ENCODE data around the gene KRT7.

DNA sequence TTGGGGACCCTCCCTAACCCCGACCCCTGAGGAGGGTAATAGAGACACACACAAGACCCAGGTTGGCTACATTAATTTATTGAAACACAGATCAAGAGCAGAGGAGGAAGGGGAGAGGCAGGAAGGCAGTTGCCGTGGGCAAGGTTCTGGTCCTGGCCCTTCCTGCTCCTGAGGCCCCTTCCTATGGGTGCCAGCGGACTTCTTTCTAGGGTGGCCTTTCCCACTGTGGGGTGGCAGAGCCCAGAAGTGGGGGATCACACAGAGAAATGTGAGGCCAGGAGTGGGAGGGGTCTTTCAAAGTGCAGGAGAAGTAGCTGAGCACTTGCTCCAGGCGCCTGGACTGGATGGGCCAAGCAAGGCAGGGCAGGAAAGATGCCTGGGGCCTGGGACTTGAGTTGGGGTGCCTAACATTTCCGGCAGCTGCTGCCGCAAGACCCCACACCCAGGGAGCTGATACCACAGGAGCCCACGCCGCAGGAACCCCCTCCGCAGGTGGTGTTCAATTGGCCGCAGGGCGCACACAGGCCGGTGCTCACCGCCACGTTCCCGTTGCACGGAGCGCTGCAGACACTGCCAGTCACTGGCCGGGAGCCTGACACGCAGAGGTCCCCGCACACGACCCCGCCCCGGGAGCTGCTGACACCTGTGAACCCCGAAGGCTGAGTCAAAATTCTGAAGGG is 52.9 kb downstream of the KRT7 start:
- TF ChIP-seq, protein P1, sequence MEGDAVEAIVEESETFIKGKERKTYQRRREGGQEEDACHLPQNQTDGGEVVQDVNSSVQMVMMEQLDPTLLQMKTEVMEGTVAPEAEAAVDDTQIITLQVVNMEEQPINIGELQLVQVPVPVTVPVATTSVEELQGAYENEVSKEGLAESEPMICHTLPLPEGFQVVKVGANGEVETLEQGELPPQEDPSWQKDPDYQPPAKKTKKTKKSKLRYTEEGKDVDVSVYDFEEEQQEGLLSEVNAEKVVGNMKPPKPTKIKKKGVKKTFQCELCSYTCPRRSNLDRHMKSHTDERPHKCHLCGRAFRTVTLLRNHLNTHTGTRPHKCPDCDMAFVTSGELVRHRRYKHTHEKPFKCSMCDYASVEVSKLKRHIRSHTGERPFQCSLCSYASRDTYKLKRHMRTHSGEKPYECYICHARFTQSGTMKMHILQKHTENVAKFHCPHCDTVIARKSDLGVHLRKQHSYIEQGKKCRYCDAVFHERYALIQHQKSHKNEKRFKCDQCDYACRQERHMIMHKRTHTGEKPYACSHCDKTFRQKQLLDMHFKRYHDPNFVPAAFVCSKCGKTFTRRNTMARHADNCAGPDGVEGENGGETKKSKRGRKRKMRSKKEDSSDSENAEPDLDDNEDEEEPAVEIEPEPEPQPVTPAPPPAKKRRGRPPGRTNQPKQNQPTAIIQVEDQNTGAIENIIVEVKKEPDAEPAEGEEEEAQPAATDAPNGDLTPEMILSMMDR (IDR thresholded peaks at IDR 0.05; ENCODE audit: insufficient read depth, low read length), result no peak
- TF ChIP-seq POLR2AphosphoS5 (IDR thresholded peaks at IDR 0.05; ENCODE audit: low read depth) (no peak), GABPA (IDR thresholded peaks at IDR 0.05; ENCODE audit: low read depth) (no peak)
- TF ChIP-seq, protein P2, sequence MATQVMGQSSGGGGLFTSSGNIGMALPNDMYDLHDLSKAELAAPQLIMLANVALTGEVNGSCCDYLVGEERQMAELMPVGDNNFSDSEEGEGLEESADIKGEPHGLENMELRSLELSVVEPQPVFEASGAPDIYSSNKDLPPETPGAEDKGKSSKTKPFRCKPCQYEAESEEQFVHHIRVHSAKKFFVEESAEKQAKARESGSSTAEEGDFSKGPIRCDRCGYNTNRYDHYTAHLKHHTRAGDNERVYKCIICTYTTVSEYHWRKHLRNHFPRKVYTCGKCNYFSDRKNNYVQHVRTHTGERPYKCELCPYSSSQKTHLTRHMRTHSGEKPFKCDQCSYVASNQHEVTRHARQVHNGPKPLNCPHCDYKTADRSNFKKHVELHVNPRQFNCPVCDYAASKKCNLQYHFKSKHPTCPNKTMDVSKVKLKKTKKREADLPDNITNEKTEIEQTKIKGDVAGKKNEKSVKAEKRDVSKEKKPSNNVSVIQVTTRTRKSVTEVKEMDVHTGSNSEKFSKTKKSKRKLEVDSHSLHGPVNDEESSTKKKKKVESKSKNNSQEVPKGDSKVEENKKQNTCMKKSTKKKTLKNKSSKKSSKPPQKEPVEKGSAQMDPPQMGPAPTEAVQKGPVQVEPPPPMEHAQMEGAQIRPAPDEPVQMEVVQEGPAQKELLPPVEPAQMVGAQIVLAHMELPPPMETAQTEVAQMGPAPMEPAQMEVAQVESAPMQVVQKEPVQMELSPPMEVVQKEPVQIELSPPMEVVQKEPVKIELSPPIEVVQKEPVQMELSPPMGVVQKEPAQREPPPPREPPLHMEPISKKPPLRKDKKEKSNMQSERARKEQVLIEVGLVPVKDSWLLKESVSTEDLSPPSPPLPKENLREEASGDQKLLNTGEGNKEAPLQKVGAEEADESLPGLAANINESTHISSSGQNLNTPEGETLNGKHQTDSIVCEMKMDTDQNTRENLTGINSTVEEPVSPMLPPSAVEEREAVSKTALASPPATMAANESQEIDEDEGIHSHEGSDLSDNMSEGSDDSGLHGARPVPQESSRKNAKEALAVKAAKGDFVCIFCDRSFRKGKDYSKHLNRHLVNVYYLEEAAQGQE (IDR thresholded peaks at IDR 0.05; ENCODE audit: insufficient replicate concordance, low read depth), result no peak
